K562 (cell line): ENCODE data around the gene AHNAK.

Experiments
- JUND ChIP-seq, 2 experiments: IDR thresholded peaks; 2 replicates in 1 of 2; 3 replicates in 1 of 2; pipeline ENCODE4 v1.6.1; 2011; ENCODE audit warnings: borderline replicate concordance in 2 of 2, low read depth in 2 of 2, low read length in 2 of 2, improper control_type of control experiment in 1 of 2, missing biosample characterization in 1 of 2, missing genetic modification characterization in 1 of 2, missing genetic modification reagents in 1 of 2
- POLR2AphosphoS2 ChIP-seq: IDR thresholded peaks from 2 replicates; pipeline ENCODE4 v1.6.1; 2012; ENCODE audit warnings: low read length, improper control_type of control experiment
- POLR2AphosphoS5 ChIP-seq: IDR thresholded peaks from 2 replicates; pipeline ENCODE4 v1.6.1; 2011; ENCODE audit warnings: mild to moderate bottlenecking, low read depth, low read length, moderate library complexity; ENCODE audit not compliant: control insufficient read depth, insufficient read depth
- TF ChIP-seq, protein P1 (sequence below), 3 experiments: fragments of 200-800 bp in 1 of 3; sonication (Bioruptor generic) in 1 of 3; sonication (generic) in 1 of 3; formaldehyde crosslinking in 1 of 3; IDR thresholded peaks; 2 replicates each; pipeline versions ENCODE4 v1.6.1 to v1.8.0; 2016 to 2022; ENCODE audit warnings: mild to moderate bottlenecking in 2 of 3, missing compliant biosample characterization in 2 of 3, missing genetic modification characterization in 2 of 3, missing genetic modification reagents in 1 of 3

DNA sequence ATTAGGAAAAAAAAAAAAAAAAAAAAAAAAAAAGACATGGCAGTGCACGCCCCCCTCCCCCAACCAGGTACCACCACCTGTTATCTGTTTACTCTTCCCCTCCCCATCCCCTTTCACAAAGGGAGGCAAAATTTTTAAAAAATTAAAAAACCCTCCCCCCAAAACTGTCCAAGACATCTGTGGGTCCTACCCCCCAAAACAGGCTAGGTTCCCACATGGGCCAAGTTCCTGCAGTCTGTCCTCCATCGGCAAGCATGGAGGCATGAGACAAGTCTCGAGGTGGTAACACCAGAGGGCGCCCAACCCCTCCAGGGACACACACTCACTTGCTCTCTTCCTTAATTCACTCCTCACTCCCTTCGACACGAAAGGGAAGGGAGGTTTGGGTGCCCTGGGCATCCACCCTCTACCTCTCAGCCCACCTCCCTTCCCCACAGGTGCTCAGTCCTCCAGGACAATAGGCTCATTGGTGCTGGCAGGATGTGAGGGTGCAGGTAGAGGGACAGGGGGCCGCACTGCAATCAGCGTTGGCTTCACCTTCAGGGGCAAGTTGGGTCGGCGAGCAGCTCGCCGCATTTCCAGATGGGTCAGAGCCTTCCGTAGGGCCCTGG lies 46.9 kb upstream of the AHNAK start:
- TF ChIP-seq, protein P1, sequence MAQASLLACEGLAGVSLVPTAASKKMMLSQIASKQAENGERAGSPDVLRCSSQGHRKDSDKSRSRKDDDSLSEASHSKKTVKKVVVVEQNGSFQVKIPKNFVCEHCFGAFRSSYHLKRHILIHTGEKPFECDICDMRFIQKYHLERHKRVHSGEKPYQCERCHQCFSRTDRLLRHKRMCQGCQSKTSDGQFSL (CRISPR knock-in tag; IDR thresholded peaks at IDR 0.05) = no peak
- TF ChIP-seq, protein P1 (tag; IDR thresholded peaks at IDR 0.05) = no peak
- TF ChIP-seq POLR2AphosphoS5 = no peak; the same call in 1 of the 2 replicates
- no peak for TF ChIP-seq POLR2AphosphoS2
- TF ChIP-seq JUND (IDR thresholded peaks at IDR 0.05; ENCODE audit: borderline replicate concordance, low read depth, low read length) = peak; percentile 53
- TF ChIP-seq JUND (tag; IDR thresholded peaks at IDR 0.05; ENCODE audit: borderline replicate concordance, low read depth, low read length) = no peak
